Keratinocyte (primary cell): Measurements from ENCODE around the gene ERBB3.
A peak's percentile ranks its signal among the peaks of the same experiment; 100 is the strongest.

Experiments used
- CTCF ChIP-seq, 3 experiments: IDR thresholded peaks in 1 of 3; conservative IDR thresholded peaks in 1 of 3; optimal IDR thresholded peaks in 1 of 3; 2 replicates in 2 of 3; 3 replicates in 1 of 3; pipeline versions ENCODE3 to v1.5.1; 2011; ENCODE audit warnings: low read length in 3 of 3, mild to moderate bottlenecking in 3 of 3, moderate library complexity in 2 of 3, control low read depth in 1 of 3, inconsistent platforms in 1 of 3; ENCODE audit not compliant: insufficient read depth in 2 of 3; ENCODE audit errors: extremely low read depth in 1 of 3
- EZH2 ChIP-seq: IDR thresholded peaks from one replicate; pipeline ENCODE4 v1.6.1; 2012; ENCODE audit warnings: inconsistent platforms, mild to moderate bottlenecking, low read length, moderate library complexity

GRCh38 chr12:56151672-56152131 lies 71.7 kb downstream of the ERBB3 start:
- TF ChIP-seq CTCF (optimal IDR thresholded peaks at IDR 0.05 in 1 of 3, IDR thresholded peaks at IDR 0.05 in 1 of 3, conservative IDR thresholded peaks at IDR 0.05 in 1 of 3; ENCODE audit: extremely low read depth in 1 of 3, insufficient read depth in 2 of 3, low read length in 3 of 3) (peak in 2 of 3 experiments; percentile 71 to 82), EZH2 (no peak)
